B cell (primary cell): ENCODE data around the gene NOL4L.

ENCODE experiments used
- EZH2 ChIP-seq: IDR thresholded peaks from 2 replicates; pipeline ENCODE4 v1.6.1; 2012; ENCODE audit warnings: borderline replicate concordance, low read depth, mild to moderate bottlenecking, moderate library complexity, low read length; ENCODE audit not compliant: insufficient read depth, poor library complexity, severe bottlenecking
- TF ChIP-seq, protein P1 (sequence below): fragments of 200-600 bp; IDR thresholded peaks from one replicate; pipeline ENCODE4 v1.8.0; 2022; ENCODE audit warnings: antibody characterized with exemption, mild to moderate bottlenecking

GRCh38 chr20:32396646-32397160 is 188.4 kb downstream of the NOL4L start:
- TF ChIP-seq, protein P1, sequence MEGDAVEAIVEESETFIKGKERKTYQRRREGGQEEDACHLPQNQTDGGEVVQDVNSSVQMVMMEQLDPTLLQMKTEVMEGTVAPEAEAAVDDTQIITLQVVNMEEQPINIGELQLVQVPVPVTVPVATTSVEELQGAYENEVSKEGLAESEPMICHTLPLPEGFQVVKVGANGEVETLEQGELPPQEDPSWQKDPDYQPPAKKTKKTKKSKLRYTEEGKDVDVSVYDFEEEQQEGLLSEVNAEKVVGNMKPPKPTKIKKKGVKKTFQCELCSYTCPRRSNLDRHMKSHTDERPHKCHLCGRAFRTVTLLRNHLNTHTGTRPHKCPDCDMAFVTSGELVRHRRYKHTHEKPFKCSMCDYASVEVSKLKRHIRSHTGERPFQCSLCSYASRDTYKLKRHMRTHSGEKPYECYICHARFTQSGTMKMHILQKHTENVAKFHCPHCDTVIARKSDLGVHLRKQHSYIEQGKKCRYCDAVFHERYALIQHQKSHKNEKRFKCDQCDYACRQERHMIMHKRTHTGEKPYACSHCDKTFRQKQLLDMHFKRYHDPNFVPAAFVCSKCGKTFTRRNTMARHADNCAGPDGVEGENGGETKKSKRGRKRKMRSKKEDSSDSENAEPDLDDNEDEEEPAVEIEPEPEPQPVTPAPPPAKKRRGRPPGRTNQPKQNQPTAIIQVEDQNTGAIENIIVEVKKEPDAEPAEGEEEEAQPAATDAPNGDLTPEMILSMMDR: no peak
- TF ChIP-seq EZH2: no peak
